ENCODE results near the gene BTBD19.
"Not testable (repeated sequence)": the region's sequence is repeated elsewhere in the genome, so short reads cannot be mapped to it uniquely, and the experiment has no call there.

The BTBD19 gene

DNA sequence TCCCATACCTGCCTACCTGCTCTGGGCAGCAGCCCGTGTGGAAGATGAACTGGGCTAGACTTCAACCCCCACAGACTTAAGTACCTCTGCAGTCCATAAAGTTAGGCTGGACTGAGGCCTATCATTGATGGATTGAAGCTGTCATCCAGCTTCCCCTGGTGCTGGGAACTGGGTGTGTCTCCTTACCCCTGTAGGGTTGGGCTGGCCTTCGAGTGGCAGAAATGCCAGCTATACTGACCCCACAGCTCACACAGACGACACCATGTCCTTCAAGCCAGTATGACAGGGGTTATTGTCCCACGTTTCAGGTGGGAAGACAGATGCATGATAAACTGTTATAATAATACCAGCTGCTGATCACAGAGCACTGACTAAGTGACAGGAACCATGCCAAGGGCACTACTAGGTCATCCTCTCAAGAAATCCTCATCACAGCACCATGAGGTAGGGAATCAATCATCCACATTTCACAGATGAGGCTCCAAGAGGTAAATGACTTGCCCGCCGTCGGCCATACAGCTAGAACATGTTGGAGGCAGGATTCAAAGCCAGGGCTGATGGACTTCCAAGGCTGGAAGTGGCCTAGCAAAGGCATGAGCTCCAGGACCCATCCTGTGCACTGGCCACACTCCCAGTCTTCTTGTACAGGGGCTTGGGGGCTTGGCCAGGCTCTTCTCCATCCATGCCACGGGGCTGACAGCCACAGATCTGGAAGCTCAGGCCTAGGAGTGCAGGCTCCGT, 20.0 kb upstream of the BTBD19 start, which contains the start of gene BEST4:
Gene BEST4 (minus strand): TSS at position 51 of the 741 bp plus-strand sequence. CDS start 465 bp downstream, outside the sequence.
- no peak for DNase-seq

DNA sequence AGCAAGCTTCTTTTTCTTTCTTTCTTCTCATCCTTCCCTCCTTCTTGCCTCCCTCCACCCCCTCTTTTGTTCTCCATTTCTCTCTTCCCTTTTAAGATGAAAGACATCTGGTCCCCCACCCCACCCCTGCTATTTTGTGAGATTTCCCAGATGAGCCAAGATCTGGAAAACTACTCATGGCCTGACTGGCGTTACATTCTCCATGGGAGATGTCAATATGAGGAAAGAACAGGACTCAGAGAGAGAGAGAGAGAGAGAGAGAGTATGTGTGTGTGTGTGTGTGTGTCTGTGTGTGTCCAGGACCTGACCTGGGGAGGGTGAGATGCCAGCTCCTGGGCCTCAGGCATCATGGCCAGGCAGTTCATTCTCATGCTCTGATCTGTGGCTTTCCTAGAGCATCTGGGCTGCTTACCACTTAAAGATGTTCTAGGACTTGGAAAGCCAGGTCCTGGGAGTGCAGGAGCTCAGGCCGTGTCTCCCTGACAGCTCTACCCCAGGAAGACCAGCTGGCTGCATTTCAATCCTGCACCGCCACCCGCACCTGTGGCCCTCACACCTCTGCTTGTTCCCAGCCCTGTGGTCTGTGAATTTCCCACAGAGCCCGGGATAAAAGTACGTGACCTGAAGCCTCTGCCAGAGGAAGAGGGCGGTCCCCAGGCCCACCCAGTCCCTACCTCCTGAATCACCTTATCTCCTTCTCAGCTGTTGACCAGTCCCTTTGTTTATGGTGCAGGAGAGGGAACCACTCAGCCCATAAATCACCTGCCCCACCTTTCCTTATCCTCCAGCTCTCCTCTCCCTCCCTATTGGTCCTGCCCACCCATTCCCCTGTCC, 17.1 kb upstream of the BTBD19 start:
- no peak for DNase-seq

DNA sequence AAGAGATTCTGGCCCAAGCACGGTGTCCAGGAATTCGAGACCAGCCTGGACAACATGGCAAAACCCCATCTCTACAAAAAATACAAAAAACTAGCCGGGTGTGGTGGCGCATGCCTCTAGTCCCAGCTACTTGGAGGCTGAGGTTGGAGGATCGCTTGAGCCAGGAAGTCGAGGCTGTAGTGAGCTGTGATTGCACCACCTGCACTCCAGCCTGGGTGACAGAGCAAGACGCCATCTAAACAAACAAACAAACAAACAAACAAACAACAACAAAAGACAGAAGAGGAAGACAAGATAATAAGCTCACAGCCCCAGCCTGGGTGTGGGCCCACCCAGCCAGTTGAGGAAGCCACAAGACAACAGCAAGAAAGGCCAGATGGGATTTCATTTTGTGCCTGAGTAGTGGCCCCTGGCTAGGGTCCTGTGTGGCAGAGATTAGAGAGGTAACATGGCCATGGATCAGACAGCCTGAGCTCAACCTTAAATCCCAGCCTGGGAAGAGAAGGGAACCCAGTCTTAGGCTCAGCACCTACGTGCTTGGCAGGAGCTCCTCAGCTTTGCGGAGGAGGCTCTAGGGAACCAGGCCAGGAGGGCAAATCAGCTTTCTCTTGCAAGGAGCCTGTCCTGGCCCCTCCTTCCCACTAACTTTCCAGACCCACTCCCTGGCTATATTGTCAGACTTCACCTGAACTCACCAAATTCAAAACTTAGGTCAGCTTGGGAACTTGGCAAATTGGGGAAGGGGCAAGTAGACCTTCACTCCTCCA, 15.4 kb upstream of the BTBD19 start:
- peak; percentile 3 for DNase-seq

DNA sequence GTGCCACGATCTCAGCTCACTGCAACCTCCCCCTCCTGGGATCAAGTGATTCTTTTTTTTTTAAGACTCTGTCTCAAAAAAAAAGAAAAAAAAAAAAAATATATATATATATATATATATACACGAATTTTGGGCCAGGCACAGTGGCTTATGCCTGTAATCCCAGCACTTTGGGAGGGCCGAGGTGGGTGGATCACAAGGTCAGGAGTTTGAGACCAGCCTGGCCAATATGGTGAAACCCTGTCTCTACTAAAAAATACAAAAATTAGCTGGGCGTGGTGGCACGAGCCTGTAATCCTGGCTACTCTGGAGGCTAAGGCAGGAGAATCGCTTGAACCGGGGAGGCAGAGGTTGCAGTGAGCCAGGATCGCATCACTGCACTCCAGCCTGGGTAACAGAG, 10.4 kb upstream of the BTBD19 start:
- DNase-seq: not testable (repeated sequence)

DNA sequence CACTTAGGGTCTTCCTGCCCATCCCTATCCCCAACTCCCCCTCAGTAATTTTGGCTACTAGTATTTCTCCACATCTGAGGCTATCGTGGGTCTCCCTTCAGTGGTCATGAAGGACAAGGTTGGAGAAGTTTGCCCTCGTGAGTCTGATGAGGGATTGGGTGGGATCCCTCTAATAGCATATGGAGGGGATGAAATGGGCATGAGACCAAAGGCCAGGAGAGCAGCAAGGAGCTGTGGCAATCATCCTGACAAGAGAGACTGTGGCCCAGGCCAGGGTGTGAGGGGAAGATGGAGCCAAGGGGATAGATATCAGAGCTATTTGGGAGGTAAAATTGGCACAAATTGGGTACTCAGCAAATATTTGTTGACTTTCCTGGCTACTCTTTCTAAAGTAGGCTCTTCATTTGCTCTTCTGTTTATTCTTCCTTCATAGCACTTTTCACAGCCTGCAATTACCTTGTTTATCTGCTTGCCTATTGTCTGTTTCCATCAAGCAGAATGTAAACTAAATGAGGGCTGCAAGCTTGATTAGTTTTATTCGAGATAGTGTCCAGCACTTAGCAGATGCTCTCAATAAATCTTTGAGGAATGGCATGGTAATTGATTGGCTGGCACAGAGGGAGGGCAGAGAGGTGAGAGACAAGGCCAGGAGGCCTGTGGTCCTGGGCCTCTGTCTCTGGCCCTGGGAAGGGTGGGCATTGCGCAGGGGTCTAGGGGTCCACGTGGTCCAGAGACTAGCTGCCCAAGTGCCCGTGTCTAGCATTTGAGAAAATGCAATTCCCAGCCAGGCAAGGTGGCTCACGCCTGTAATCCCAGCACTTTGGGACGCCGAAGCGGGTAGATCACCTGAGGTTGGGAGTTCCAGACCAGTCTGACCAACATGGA, 9.6 kb upstream of the BTBD19 start:
- no peak for DNase-seq

DNA sequence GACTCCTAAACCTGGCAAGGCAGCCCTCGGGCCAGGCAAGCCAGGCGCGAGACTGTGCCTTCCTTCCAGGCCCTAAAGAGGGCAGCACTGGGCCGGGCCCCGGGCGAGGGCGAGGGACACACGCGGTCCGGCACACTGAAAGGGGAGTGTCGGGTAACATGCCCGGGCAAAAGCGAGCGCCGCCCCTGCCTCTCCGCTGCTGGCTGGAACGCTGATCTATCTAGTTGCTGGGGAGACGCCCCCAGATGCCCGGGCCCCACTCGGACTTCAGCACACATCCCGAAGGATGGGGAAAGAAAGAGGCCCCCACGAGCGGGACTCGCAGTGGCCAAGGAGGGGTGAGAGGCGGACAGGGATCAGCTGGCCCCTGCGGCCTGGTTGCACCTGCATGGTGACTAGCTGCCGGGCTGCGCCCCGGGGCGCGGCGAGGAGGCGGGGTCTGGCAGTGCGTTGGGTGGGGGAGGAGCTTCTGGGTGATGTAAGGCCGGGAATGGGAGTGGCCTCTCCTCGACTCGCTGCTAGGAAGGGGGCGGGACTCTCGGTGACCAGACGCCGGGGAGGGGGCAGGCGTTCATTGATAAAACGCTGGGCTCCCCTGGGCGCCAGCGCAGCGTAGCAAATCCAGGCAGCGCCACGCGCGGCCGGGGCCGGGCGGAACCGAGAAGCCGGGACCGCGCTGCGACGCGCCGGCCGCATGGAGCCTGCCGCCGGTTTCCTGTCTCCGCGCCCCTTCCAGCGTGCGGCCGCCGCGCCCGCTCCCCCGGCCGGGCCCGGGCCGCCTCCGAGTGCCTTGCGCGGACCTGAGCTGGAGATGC, 8.3 kb upstream of the BTBD19 start, which contains the start of gene PLK3:
Gene PLK3 (plus strand): TSS at position 608 of the 815 bp plus-strand sequence. CDS start 87 bp downstream, at position 695.
- peak; percentile 98 for DNase-seq

DNA sequence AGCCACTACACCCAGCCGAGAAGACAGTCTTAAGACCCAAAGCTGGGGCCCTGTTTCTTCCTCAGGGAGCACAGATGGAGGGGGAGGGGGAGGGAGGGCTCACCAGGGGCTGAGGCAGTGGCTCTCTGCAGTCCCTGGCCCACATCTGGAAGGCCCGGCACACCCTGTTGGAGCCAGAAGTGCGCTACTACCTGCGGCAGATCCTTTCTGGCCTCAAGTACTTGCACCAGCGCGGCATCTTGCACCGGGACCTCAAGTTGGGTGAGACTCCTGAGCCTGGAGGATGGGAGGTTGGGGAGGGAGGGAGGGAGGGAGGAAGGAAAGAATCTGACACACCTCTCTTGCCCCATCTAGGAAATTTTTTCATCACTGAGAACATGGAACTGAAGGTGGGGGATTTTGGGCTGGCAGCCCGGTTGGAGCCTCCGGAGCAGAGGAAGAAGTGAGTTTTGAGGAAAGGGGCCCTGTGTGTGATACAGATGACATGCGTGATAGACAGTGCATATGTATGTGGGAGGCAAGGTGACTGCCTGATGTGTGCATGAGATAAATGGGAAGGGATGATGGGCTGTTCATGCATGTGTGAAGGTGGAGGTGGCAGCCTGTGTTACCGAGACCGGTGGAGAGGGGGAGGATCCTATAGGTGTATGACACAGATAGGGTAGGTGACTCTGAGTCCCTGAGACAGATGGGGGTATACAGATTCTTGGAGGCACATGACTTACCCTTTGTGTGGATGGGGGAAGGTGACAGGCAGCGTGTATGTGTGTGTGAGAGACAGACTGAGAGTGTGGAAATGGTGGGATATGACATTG, 6.6 kb upstream of the BTBD19 start:
- no peak for DNase-seq

DNA sequence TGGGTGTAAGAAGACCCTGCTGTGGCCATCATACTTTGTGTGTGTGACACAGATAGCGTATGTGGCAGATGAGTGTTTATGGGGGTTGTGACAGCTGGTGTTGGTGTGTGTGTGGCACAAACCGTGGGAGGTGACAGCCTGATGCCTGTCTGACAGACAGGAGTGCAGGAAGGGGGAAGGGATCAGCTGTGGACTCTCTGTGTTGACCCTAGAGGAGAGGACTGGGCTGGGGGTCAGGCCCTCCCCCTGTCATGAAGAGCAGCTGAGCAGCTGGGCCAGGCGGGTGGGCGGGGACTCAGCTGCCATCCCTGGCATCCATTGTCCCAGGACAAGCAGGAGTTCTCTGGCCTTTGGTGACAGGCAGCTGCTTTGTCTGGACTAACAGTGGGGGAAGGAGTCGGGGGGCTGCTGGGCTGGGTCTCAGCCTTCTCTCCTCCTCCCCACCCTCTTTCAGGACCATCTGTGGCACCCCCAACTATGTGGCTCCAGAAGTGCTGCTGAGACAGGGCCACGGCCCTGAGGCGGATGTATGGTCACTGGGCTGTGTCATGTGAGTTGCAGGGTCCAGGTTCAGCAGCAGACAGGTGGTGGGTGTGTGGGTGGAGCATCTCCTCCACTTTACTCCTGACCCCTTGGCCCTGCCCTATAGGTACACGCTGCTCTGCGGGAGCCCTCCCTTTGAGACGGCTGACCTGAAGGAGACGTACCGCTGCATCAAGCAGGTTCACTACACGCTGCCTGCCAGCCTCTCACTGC, 5.8 kb upstream of the BTBD19 start:
- DNase-seq: no peak

DNA sequence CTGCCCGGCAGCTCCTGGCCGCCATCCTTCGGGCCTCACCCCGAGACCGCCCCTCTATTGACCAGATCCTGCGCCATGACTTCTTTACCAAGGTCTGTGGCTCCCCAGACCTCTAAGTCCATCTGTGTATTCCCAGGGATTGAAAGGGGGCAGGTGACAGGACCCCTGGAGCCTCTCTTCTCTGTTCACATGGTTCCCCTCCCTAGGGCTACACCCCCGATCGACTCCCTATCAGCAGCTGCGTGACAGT, 5.3 kb upstream of the BTBD19 start:
- DNase-seq: no peak

DNA sequence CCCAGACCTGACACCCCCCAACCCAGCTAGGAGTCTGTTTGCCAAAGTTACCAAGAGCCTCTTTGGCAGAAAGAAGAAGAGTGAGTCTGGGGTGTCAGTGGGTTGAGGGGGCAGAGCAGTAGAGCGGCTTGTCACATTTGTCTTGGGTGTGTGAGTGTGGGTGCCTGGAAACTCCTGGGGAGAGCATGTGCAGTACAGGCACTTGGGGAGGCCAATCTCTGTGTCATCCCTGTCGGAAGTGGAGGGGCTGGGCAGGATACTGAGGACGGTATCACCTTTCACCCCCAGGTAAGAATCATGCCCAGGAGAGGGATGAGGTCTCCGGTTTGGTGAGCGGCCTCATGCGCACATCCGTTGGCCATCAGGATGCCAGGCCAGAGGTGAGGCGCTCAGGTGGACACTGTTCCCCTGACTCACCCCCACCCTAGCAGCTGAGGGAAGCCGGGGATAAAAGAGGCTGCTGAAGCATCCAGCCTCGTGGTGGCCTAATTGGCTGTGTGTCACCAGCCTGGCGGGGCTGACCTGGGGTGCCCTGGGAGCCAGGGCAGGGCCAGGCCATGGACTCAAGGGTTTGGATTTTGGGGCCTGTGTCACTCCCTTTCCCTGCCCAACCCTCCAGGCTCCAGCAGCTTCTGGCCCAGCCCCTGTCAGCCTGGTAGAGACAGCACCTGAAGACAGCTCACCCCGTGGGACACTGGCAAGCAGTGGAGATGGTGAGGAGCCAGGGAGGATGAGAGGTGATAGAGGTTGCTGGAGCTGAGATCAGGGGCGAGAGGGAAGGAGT, 4.8 kb upstream of the BTBD19 start:
- DNase-seq: no peak

DNA sequence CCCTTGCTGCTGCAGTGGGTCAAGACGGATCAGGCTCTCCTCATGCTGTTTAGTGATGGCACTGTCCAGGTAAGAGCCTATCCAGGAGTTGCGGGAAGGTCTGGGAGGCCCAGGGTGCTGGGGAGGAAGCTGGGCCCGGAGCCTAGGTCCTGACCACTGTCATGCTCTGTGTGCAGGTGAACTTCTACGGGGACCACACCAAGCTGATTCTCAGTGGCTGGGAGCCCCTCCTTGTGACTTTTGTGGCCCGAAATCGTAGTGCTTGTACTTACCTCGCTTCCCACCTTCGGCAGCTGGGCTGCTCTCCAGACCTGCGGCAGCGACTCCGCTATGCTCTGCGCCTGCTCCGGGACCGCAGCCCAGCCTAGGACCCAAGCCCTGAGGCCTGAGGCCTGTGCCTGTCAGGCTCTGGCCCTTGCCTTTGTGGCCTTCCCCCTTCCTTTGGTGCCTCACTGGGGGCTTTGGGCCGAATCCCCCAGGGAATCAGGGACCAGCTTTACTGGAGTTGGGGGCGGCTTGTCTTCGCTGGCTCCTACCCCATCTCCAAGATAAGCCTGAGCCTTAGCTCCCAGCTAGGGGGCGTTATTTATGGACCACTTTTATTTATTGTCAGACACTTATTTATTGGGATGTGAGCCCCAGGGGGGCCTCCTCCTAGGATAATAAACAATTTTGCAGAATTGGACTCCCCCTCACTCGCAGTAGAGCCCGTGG, 2.9 kb upstream of the BTBD19 start:
- DNase-seq: no peak

DNA sequence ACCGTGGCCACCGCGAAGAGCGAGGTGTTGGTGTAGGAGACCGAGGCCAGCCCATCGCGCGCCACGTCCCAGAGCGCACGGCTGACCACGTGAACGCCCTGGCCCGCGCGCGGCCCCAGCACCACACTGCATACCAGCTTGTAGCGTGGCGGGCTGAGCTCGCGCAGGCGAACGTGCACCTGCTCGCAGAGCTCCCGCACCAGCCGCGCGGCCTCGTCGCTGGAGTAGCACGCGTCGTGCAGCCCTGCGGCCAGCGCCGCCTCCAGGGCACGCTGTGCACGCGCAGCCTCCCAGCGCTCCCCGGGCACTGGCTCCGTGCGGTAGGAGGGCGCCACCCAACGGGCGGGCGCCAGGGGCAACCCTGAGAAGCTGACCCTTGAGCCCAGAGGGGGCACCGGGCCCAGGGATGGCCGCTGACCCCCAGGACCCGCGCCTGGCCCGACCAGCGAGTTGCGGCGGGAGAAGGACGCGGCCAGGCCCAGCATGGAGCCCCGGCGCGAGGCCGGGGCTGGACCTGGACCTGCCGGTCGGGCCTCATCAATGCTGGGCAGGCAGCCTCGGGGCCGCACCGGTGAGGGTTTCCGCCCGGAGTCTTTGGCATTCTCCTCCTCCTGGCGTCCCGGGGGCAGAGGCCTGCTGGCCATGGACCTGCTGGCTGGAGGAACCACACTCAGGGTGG, 2.2 kb upstream of the BTBD19 start:
- DNase-seq: no peak

DNA sequence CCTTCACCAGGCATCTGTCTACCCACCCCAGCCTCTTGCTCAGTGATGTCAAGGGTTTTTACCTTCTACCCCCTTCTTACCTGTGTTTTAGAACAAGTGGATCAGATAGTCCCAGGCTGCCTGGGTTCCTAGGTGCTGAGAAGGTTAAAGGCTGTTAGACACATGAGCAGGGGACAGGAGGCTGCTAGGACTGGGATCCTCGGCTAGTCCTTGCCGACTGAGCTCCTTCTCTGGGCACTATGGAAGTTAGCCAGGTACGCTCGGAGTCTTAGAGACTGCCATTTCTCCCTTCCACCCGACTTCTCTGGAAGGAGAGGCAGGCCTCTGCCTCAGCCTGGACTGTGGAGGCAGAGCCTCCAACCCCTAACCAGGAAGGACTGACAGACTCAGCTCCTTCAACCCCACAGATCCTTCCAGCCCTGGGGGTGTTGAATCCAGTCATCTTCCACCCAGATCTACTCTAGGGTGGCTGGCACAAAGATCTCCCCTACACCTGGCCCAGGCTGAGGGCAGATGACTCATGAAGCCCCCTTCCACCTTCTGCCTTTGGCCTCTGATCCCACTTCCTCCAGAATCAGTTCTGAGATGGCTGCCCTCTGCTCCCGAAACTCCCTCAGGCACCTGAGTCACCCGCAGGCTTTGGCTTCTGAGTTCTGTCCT, 1.5 kb upstream of the BTBD19 start, which contains the start of gene DYNLT4:
Gene DYNLT4 (minus strand): TSS at position 648 of the 660 bp plus-strand sequence. CDS start 683 bp downstream, outside the sequence.
- DNase-seq: no peak

DNA sequence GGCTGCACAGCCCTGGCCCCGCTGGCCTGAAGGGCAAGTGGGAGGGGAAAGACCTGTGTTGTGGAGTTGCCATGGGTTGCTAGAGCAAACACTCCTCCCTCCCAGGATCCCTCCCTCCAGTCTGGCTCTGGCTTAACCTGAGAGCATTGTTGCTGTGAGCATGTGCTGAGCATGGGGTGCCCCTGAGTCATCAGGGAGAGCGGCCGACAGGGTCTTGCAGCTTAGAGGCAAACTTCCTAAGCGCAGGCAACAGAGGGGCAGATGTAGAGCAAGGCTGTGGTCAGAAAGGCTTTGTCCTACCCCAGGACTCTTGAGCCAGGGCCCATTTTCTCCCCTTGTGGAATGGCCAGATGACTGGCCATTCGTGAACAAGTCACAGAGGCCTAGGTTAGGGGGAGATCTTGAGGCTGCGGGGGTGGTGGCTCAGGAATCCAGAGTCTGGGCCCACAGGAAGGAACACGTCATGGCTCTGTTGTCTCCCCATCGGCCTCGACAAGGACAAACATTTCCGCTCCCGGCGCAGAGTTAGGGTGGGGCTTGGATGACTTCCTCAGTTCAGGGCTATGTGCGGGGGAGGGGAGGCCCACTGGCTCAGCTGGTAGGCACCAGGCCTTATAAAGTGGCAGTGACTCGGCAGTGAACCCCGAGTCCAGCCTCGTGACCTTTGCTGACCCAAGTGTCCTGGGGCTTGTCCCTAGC, 810 bp upstream of the BTBD19 start:
- peak; percentile 87 for DNase-seq

DNA sequence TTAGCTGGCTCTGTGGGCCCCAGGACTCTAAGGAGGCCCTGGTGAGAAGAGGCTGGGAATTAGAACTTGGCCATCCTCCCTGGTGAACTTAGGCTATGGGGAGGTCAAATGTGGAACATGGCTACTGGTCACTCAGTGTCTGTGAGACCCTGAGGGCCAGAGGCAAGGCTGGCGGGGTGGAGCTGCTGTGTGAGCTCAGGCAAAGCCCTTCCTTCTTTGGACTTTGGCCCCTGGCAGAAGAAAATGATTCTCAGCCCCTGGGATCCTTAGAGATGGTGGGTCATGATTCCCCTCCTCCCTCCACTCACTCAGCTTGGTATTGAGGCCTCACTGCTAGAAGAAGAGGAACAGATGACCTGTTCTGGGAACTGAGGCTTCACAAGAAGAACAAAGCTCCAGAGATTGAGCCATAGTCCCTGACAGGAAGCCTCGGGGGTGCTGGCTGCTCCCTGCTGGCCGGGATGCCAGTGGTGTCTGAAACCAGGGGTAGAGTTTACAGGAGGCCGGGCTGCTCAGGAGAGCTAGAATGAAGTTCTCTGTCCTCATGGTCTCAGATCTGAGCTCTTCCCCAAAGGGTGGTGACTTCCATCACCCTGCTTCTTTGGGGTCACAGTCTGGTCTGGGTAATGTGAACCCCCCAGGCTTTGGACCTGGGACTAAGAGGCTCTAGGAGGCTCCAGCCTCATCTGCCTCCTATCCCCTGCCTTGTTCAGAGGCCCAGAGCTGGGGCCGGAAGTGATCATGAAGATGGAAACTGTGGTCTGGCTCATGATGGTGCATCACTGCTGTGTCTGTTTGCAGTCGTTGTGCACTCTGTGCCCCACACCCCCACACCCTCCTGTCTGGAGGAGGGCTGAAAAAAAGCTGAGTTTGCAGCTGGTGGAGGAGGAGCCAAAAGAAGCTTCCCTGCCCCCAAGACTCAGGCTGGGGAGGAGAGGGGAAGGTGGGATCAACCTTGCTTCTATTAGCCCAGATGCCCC, 905 bp downstream of the BTBD19 start:
- peak; percentile 84 for DNase-seq
